ENCODE measurements around the gene GBX2.
"Not testable (repeated sequence)": the region's sequence is repeated elsewhere in the genome, so short reads cannot be mapped to it uniquely, and the experiment has no call there.

The GBX2 gene

GRCh38 chr2:236146436-236146835 lies 21.8 kb downstream of the GBX2 start:
- TF ChIP-seq BACH2 (CRISPR knock-in tag; IDR thresholded peaks at IDR 0.05; ENCODE audit: borderline replicate concordance) = no peak
- TF ChIP-seq ZFP30 (CRISPR knock-in tag; IDR thresholded peaks at IDR 0.05) = no peak
- TF ChIP-seq CSDC2 (CRISPR knock-in tag; IDR thresholded peaks at IDR 0.05) = no peak
- no peak for TF ChIP-seq CREB5 (CRISPR knock-in tag; IDR thresholded peaks at IDR 0.05; ENCODE audit: low read depth)
- TF ChIP-seq TCF4 (CRISPR knock-in tag; IDR thresholded peaks at IDR 0.05; ENCODE audit: borderline replicate concordance) = no peak
- TF ChIP-seq ZNF565 (CRISPR knock-in tag; conservative IDR thresholded peaks at IDR 0.05; ENCODE audit: low read depth) = no peak
- TF ChIP-seq ARNTL (CRISPR knock-in tag; IDR thresholded peaks at IDR 0.05; ENCODE audit: borderline replicate concordance, low read depth) = no peak
- ATAC-seq = no peak

GRCh38 chr2:236143811-236144210 lies 24.4 kb downstream of the GBX2 start:
- ATAC-seq = no peak

GRCh38 chr2:236141616-236142015 lies 26.6 kb downstream of the GBX2 start:
- ATAC-seq = not testable (repeated sequence)

More at GRCh38 chr2:236143811-236144210, 24.4 kb downstream of the GBX2 start:
- TF ChIP-seq ZC3H10 (CRISPR knock-in tag; IDR thresholded peaks at IDR 0.05) (no peak), RARB (CRISPR knock-in tag; IDR thresholded peaks at IDR 0.05) (no peak), PATZ1 (CRISPR knock-in tag; IDR thresholded peaks at IDR 0.05; ENCODE audit: borderline replicate concordance) (no peak), TCF4 (CRISPR knock-in tag; IDR thresholded peaks at IDR 0.05; ENCODE audit: borderline replicate concordance) (no peak), ZFP3 (CRISPR knock-in tag; IDR thresholded peaks at IDR 0.05) (no peak), CSRNP3 (CRISPR knock-in tag; IDR thresholded peaks at IDR 0.05) (no peak), GLIS3 (CRISPR knock-in tag; IDR thresholded peaks at IDR 0.05) (no peak), ZNF70 (CRISPR knock-in tag; IDR thresholded peaks at IDR 0.05) (no peak), ARNTL (CRISPR knock-in tag; IDR thresholded peaks at IDR 0.05; ENCODE audit: borderline replicate concordance, low read depth) (no peak), SNAI2 (CRISPR knock-in tag; IDR thresholded peaks at IDR 0.05) (no peak), ZNF8 (CRISPR knock-in tag; IDR thresholded peaks at IDR 0.05) (no peak), POU6F1 (CRISPR knock-in tag; IDR thresholded peaks at IDR 0.05; ENCODE audit: borderline replicate concordance, low read depth) (no peak), PPARA (CRISPR knock-in tag; IDR thresholded peaks at IDR 0.05; ENCODE audit: borderline replicate concordance) (no peak), ZFP30 (CRISPR knock-in tag; IDR thresholded peaks at IDR 0.05) (no peak), BACH2 (CRISPR knock-in tag; IDR thresholded peaks at IDR 0.05; ENCODE audit: borderline replicate concordance) (no peak), OSR1 (CRISPR knock-in tag; IDR thresholded peaks at IDR 0.05) (no peak)

GRCh38 chr2:236137066-236137465 lies 31.1 kb downstream of the GBX2 start:
- ATAC-seq = no peak
- TF ChIP-seq ZFP3 (CRISPR knock-in tag; IDR thresholded peaks at IDR 0.05) (no peak), RARB (CRISPR knock-in tag; IDR thresholded peaks at IDR 0.05) (no peak)

GRCh38 chr2:236136538-236136937 lies 31.6 kb downstream of the GBX2 start:
- ATAC-seq = no peak
- TF ChIP-seq CSDC2 (CRISPR knock-in tag; IDR thresholded peaks at IDR 0.05) (no peak), OSR1 (CRISPR knock-in tag; IDR thresholded peaks at IDR 0.05) (no peak), TSHZ2 (CRISPR knock-in tag; IDR thresholded peaks at IDR 0.05) (no peak), SNAI2 (CRISPR knock-in tag; IDR thresholded peaks at IDR 0.05) (no peak), ZNF8 (CRISPR knock-in tag; IDR thresholded peaks at IDR 0.05) (no peak), CREB5 (CRISPR knock-in tag; IDR thresholded peaks at IDR 0.05; ENCODE audit: low read depth) (no peak), GLIS3 (CRISPR knock-in tag; IDR thresholded peaks at IDR 0.05) (no peak), ZFP3 (CRISPR knock-in tag; IDR thresholded peaks at IDR 0.05) (no peak), PPARA (CRISPR knock-in tag; IDR thresholded peaks at IDR 0.05; ENCODE audit: borderline replicate concordance) (no peak), ZNF70 (CRISPR knock-in tag; IDR thresholded peaks at IDR 0.05) (no peak), ARNTL (CRISPR knock-in tag; IDR thresholded peaks at IDR 0.05; ENCODE audit: borderline replicate concordance, low read depth) (no peak), ZFP30 (CRISPR knock-in tag; IDR thresholded peaks at IDR 0.05) (no peak), POU6F1 (CRISPR knock-in tag; IDR thresholded peaks at IDR 0.05; ENCODE audit: borderline replicate concordance, low read depth) (no peak), BACH2 (CRISPR knock-in tag; IDR thresholded peaks at IDR 0.05; ENCODE audit: borderline replicate concordance) (no peak), ZC3H10 (CRISPR knock-in tag; IDR thresholded peaks at IDR 0.05) (no peak), TCF4 (CRISPR knock-in tag; IDR thresholded peaks at IDR 0.05; ENCODE audit: borderline replicate concordance) (no peak)
